Thymus (tissue), 11 donors: ENCODE data around the gene DLX5. TPM values are rescaled to one million over a fixed set of nuclear protein-coding genes. Genes with fewer than 3 reads are reported as not detected.

Source experiments
- DNase-seq, 9 donors: peaks; one replicate each; pipeline ENCODE4 v3.0.0-alpha.2; 2013; ENCODE audit warnings: low spot score in 9 of 9, low read depth in 6 of 9, missing footprints in 1 of 9
- H3K27ac ChIP-seq, 2 donors: one replicate each; pipeline ENCODE4 v1.5.1; 2013; ENCODE audit warnings: control low read depth in 1 of 2, low read depth in 1 of 2, low read length in 1 of 2, mild to moderate bottlenecking in 1 of 2, moderate library complexity in 1 of 2
- H3K27me3 ChIP-seq, 2 donors: one replicate each; pipeline ENCODE4 v1.5.1; 2013; ENCODE audit warnings: low read length in 1 of 2; ENCODE audit not compliant: control insufficient read depth in 2 of 2, insufficient read depth in 1 of 2
- H3K36me3 ChIP-seq, 2 donors: one replicate each; pipeline ENCODE4 v1.5.1; 2013; ENCODE audit warnings: low read length in 1 of 2, mild to moderate bottlenecking in 1 of 2, moderate library complexity in 1 of 2; ENCODE audit not compliant: control insufficient read depth in 2 of 2, insufficient read depth in 2 of 2
- H3K4me1 ChIP-seq, 2 donors: one replicate each; pipeline ENCODE4 v1.5.1; 2013; ENCODE audit warnings: low read length in 2 of 2; ENCODE audit not compliant: control insufficient read depth in 2 of 2, insufficient read depth in 2 of 2
- H3K4me3 ChIP-seq, 2 donors: one replicate each; pipeline ENCODE4 v1.5.1; 2013; ENCODE audit warnings: low read length in 2 of 2, control low read depth in 1 of 2, mild to moderate bottlenecking in 1 of 2
- H3K9me3 ChIP-seq, 2 donors: one replicate each; pipeline ENCODE4 v1.5.1; 2013; ENCODE audit warnings: low read length in 1 of 2, mild to moderate bottlenecking in 1 of 2; ENCODE audit not compliant: control insufficient read depth in 2 of 2, insufficient read depth in 1 of 2
- WGBS: extraction: QIAGEN DNeasy Blood & Tissue Kit; methylation state at CpG from one replicate; pipeline ENCODE4 v1.1.7; 2013; 5-methylcytosine and 5-hydroxymethylcytosine counted together
- polyA plus RNA-seq: library from polyadenylated mRNA; stranded (reverse); fragments of 200-250 nt; gene quantifications from one replicate; pipeline ENCODE4 v1.2.3, GENCODE V29; 2013
- total RNA-seq: library from RNA; stranded (reverse); fragments of 120-200 nt; gene quantifications from one replicate; pipeline ENCODE4 v1.2.4, GENCODE V29; 2013
- donor health status: healthy.

The DLX5 gene
- total and polyA plus RNA-seq, 2 donors: 0.66 to 9.0 TPM

- Histone ChIP-seq H3K27me3 (peaks cover 79 to 97% of the 10 kb centered on the region in 2 donors), H3K4me3 (no peak overlapping the region), H3K4me1 (no peaks in the 10 kb centered on the region), H3K27ac (no peak overlapping the region), H3K9me3 (peaks cover 1 to 10% of the 10 kb centered on the region in 2 donors), H3K36me3 (no peaks in the 10 kb centered on the region)
- 29% methylated on average over 1 of the region's 1 CpG for WGBS
- DNase-seq: no peak
Observed at GRCh38 chr7:96993980-96994379, 30.7 kb downstream of the DLX5 start.

- Histone ChIP-seq H3K4me3 (no peak overlapping the region), H3K9me3 (peaks cover 1 to 10% of the 10 kb centered on the region in 2 donors), H3K4me1 (no peaks in the 10 kb centered on the region), H3K27me3 (peaks cover 76 to 97% of the 10 kb centered on the region in 2 donors), H3K36me3 (no peaks in the 10 kb centered on the region), H3K27ac (no peak overlapping the region)
- 17% methylated on average over 27 of the region's 27 CpGs for WGBS
- no peak for DNase-seq
Observed at GRCh38 chr7:96993094-96993865, 31.4 kb downstream of the DLX5 start.

DNA sequence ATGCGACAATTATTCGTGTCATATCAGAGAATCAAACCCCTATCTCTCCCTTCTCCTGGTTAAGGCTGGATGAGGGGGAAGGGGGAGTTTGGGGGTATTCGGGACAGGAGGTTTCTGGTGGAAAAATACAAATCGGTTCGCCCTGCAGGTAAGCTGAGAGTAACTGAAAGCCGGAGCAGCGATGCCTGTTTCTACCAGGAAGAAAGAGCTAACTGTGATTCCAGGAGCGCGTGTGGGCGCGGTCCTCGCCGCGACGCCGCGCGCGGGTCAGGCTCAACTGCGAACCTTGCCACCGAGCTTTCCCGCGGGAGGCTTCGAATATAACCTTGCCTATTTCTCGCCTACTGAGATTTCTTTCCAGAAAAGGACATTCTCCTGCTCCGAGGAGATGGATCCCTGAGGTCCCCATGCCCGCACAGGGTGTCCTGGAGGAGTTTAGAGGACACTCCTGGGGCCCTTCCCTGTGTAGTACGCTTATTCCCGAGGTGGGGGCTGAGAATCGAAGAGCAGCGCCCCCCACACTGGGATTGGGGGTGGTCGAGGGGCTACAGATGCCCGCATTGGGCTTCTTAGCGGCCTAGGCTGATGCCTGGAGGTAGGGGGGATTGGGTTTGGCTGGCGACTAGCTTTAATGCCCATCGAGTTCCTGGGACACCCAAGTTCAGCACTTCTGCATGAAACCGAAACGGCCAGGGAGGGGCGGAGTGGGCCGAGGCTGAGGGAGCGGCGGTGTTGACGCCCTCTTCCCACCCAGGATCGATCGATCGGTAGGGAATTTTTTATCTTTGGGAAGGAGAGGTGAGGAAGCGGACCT, 32.2 kb downstream of the DLX5 start:
- no peaks in the 10 kb centered on the region for H3K4me1 ChIP-seq
- DNase-seq: no peak

DNA sequence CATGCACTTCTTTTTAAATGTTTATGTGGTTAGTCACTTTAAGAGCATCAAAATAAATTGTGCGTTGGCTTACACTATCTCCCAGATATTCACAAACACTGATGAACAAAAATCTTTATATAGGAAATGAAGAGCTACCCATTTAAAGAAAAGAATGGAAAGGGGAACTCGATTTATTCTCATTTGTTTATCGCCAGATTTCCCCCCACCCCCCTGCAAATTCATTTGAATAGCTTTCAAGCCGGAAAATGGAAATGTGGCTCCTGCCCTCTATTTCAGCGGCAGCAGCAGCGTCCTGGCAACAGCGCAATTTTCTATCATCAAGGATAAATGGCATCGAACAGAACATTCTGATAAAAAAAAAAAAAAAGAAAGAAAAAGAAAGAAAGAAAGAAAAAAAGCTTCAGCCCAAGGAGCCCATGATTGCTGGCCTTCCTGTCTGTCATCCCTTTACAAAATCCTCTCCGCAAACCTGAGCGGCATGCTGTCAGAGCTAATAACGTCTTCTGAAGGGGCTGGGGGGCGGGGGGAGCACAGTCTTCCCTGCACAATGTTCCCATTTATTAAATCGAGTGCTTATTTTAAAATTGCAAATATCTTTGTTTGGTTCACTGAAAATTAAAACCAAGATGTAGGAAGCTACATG, 33.0 kb downstream of the DLX5 start:
- H3K36me3 ChIP-seq: no peaks in the 10 kb centered on the region
- H3K4me1 ChIP-seq: no peaks in the 10 kb centered on the region
- H3K9me3 ChIP-seq: peaks cover 1 to 10% of the 10 kb centered on the region in 2 donors
- no peak for DNase-seq
- no peak overlapping the region for H3K27ac ChIP-seq
- H3K27me3 ChIP-seq: peaks cover 60 to 91% of the 10 kb centered on the region in 2 donors
- no peak overlapping the region for H3K4me3 ChIP-seq
- WGBS: 12% methylated on average over 13 of the region's 13 CpGs

More for the DNA sequence above, 32.2 kb downstream of the DLX5 start:
- peaks cover 1 to 10% of the 10 kb centered on the region in 2 donors for H3K9me3 ChIP-seq
- H3K27ac ChIP-seq: no peak overlapping the region
- no peak overlapping the region for H3K4me3 ChIP-seq
- H3K27me3 ChIP-seq: peaks cover 67 to 94% of the 10 kb centered on the region in 2 donors
- H3K36me3 ChIP-seq: no peaks in the 10 kb centered on the region
- 17% methylated on average over 47 of the region's 47 CpGs for WGBS

DNA sequence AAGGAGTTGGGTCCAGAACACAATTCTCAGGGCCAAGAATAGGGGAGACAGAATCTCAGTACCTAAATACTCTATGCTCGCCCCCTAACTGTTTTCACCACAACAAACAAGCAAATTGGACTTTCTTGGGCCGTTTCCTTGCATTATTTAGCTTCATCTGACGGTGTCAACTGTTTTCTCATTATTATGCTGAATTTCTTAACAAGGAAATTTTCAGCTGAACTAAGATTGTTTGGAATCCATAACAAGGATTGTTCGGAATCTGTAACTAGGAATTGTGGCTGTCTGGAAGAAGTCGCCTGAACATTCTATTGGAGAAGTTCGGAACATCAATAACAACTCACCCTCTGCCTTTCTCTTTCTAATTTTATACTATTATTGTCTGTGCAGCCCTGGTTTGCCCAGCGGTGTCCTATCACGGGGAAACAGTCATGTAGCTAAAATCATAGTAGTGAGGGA, 34.7 kb downstream of the DLX5 start:
- peaks cover 46 to 76% of the 10 kb centered on the region in 2 donors for H3K27me3 ChIP-seq

DNA sequence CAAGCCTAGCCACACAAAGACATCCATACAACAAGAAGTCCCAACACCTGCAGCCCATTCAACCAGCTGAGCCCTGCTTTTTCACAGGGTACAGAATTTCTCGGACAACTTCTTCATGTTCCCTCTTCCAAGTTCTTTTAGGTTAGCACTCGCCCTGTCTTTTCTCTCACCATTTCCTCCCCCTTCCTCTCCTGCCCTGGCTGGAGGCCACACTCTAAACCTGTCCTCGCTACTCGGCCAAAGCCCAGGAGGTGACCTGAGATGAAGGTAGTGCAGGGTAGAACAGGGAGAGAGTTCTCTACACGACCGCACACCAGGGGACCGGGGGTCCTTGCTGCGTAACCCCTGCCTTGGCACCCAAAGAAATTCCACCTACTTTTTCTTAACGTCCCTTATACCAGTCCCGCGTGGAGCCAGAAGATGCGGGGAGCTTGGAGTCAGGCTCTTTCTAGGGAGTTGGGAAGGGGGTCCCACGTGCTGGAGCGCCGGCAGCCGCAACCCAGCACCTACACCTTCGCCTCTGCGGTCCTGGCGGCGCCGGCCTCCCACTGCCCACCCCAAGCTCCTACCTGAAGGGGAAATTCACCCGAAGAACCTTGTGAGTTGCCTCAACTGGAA, 35.3 kb downstream of the DLX5 start:
- Histone ChIP-seq H3K27me3 (peaks cover 43 to 71% of the 10 kb centered on the region in 2 donors), H3K4me1 (no peaks in the 10 kb centered on the region), H3K36me3 (no peaks in the 10 kb centered on the region), H3K27ac (no peak overlapping the region), H3K4me3 (no peak overlapping the region), H3K9me3 (peaks cover 1 to 10% of the 10 kb centered on the region in 2 donors)
- WGBS: 12% methylated on average over 22 of the region's 22 CpGs
- DNase-seq: no peak

More for the DNA sequence above, 34.7 kb downstream of the DLX5 start:
- DNase-seq: no peak
- H3K4me3 ChIP-seq: no peak overlapping the region
- no peak overlapping the region for H3K27ac ChIP-seq
- H3K4me1 ChIP-seq: no peaks in the 10 kb centered on the region
- 14% methylated on average over 8 of the region's 8 CpGs for WGBS
- H3K9me3 ChIP-seq: peaks cover 1 to 10% of the 10 kb centered on the region in 2 donors
- H3K36me3 ChIP-seq: no peaks in the 10 kb centered on the region

DNA sequence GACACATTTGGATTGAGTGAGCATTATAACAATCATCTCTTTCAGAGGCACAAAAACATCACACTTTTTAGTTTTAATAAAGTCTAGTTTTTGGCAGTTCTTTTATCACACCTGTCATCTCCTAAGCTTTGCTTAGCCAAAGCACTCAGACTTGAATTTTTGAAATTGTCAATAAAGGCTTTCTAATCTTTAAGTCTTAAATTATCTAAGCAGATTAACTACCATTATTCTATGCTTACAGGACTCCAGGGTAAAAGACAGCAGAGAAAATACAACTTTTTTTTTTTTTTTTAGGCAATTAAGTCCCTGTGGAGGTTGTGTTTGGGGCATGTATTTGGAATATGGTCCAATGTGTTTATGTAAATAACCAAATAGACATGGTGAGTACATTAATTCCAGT, 36.9 kb downstream of the DLX5 start:
- no peaks in the 10 kb centered on the region for H3K36me3 ChIP-seq
- H3K27ac ChIP-seq: no peak overlapping the region
- peaks cover 0 to 3% of the 10 kb centered on the region in 2 donors for H3K9me3 ChIP-seq
- peaks cover 28 to 54% of the 10 kb centered on the region in 2 donors for H3K27me3 ChIP-seq
- no peak for DNase-seq
- no peaks in the 10 kb centered on the region for H3K4me1 ChIP-seq
- H3K4me3 ChIP-seq: no peak overlapping the region

GRCh38 chr7:96986901-96987300, 37.7 kb downstream of the DLX5 start:
- Histone ChIP-seq H3K4me3 (no peak overlapping the region), H3K27me3 (peaks cover 20 to 46% of the 10 kb centered on the region in 2 donors), H3K9me3 (no peaks in the 10 kb centered on the region), H3K36me3 (no peaks in the 10 kb centered on the region), H3K4me1 (no peaks in the 10 kb centered on the region), H3K27ac (no peak overlapping the region)
- no peak for DNase-seq
- 76% methylated on average over 1 of the region's 1 CpG for WGBS
